Immature natural killer cell (primary cell): ENCODE measurements around the gene PDXP. TPM values are rescaled to one million over a fixed set of nuclear protein-coding genes. Genes with fewer than 3 reads are reported as not detected.

ENCODE experiments used
- DNase-seq, 3 donors: peaks; one replicate each; pipeline ENCODE4 v3.0.0; 2022; ENCODE audit warnings: mixed read lengths in 1 of 3
- H3K27ac Mint-ChIP-seq, 6 donors: one replicate each; pipeline ENCODE4 v1.8.0; 2020; ENCODE audit warnings: mixed read lengths in 6 of 6, mild to moderate bottlenecking in 5 of 6, inconsistent platforms in 4 of 6, moderate library complexity in 3 of 6
- H3K27me3 Mint-ChIP-seq, 3 donors: one replicate each; pipeline ENCODE4 v1.8.0; 2020 to 2021; ENCODE audit warnings: low read depth in 3 of 3, mild to moderate bottlenecking in 3 of 3, mixed read lengths in 3 of 3, moderate library complexity in 3 of 3, inconsistent platforms in 1 of 3
- H3K36me3 Mint-ChIP-seq, 3 donors: one replicate each; pipeline ENCODE4 v1.8.0; 2020; ENCODE audit warnings: mixed read lengths in 3 of 3, inconsistent platforms in 2 of 3, mild to moderate bottlenecking in 2 of 3
- H3K4me1 Mint-ChIP-seq, 2 donors: one replicate each; pipeline ENCODE4 v1.8.0; 2020; ENCODE audit warnings: inconsistent platforms in 2 of 2, mild to moderate bottlenecking in 2 of 2, mixed read lengths in 2 of 2, moderate library complexity in 1 of 2
- H3K4me3 Mint-ChIP-seq, 5 donors: one replicate each; pipeline ENCODE4 v1.8.0; 2020; ENCODE audit warnings: mild to moderate bottlenecking in 5 of 5, mixed read lengths in 5 of 5, inconsistent platforms in 3 of 5, moderate library complexity in 3 of 5
- H3K9me3 Mint-ChIP-seq, 6 donors: one replicate each; pipeline ENCODE4 v1.8.0; 2020; ENCODE audit warnings: mild to moderate bottlenecking in 6 of 6, mixed read lengths in 6 of 6, inconsistent platforms in 4 of 6, moderate library complexity in 3 of 6
- polyA plus RNA-seq, 3 donors: library from polyadenylated mRNA; unstranded; fragments of 300-500 nt; fragmentation: Illumina TruSeq; gene quantifications; one replicate each; pipeline ENCODE4 v1.2.3, GENCODE V29; 2021

Gene PDXP
- polyA plus RNA-seq, 3 donors from 2014 or later = 2.2 to 13.2 (median 7.7) TPM

GRCh38 chr22:37623075-37624016 lies 35.2 kb upstream of the PDXP start:
- peaks cover 45 to 46% of the 10 kb centered on the region in 2 donors for H3K4me1 Mint-ChIP-seq
- no peaks in the 10 kb centered on the region for H3K9me3 Mint-ChIP-seq

GRCh38 chr22:37624017-37624365 lies 34.5 kb upstream of the PDXP start:
- H3K4me1 Mint-ChIP-seq = peaks cover 52 to 53% of the 10 kb centered on the region in 2 donors
- no peaks in the 10 kb centered on the region for H3K9me3 Mint-ChIP-seq
- no peak overlapping the region for H3K4me3 Mint-ChIP-seq
- peak overlapping the region in 4 of 6 donors; percentile 80 to 95 (median 82) for H3K27ac Mint-ChIP-seq
- no peaks in the 10 kb centered on the region for H3K36me3 Mint-ChIP-seq
- H3K27me3 Mint-ChIP-seq = peaks cover 0 to 7% (median 2%) of the 10 kb centered on the region in 3 donors
- DNase-seq = no peak

More at GRCh38 chr22:37623075-37624016, 35.2 kb upstream of the PDXP start:
- Mint-ChIP-seq H3K27ac (peak overlapping the region; percentile 80 to 95 (median 88)), H3K27me3 (peaks cover 0 to 12% (median 2%) of the 10 kb centered on the region in 3 donors), H3K36me3 (no peaks in the 10 kb centered on the region), H3K4me3 (peak overlapping the region; percentile 49 to 73 (median 59))
- DNase-seq = peak; percentile 74 to 80 (median 76)

GRCh38 chr22:37624876-37625275 lies 33.6 kb upstream of the PDXP start:
- Mint-ChIP-seq H3K27ac (peak overlapping the region; percentile 69 to 96 (median 77)), H3K27me3 (peaks cover 0 to 7% (median 2%) of the 10 kb centered on the region in 3 donors), H3K9me3 (no peaks in the 10 kb centered on the region), H3K4me3 (peak overlapping the region in 1 of 5 donors; percentile 28), H3K4me1 (peaks cover 53 to 57% of the 10 kb centered on the region in 2 donors), H3K36me3 (no peaks in the 10 kb centered on the region)
- DNase-seq = no peak

- H3K4me1 Mint-ChIP-seq = peaks cover 53 to 57% of the 10 kb centered on the region in 2 donors
- peak overlapping the region in 4 of 6 donors; percentile 77 to 96 (median 85) for H3K27ac Mint-ChIP-seq
- H3K9me3 Mint-ChIP-seq = no peaks in the 10 kb centered on the region
- H3K27me3 Mint-ChIP-seq = peaks cover 0 to 7% (median 3%) of the 10 kb centered on the region in 3 donors
- no peak for DNase-seq
- no peaks in the 10 kb centered on the region for H3K36me3 Mint-ChIP-seq
- no peak overlapping the region for H3K4me3 Mint-ChIP-seq
Observed at GRCh38 chr22:37625737-37626136, 32.8 kb upstream of the PDXP start.

- Mint-ChIP-seq H3K9me3 (no peaks in the 10 kb centered on the region), H3K27me3 (peaks cover 0 to 7% (median 3%) of the 10 kb centered on the region in 3 donors), H3K4me3 (peak overlapping the region in 1 of 5 donors; percentile 77), H3K27ac (peak overlapping the region in 4 of 6 donors; percentile 34 to 96 (median 84)), H3K36me3 (no peaks in the 10 kb centered on the region), H3K4me1 (peaks cover 55 to 60% of the 10 kb centered on the region in 2 donors)
- no peak for DNase-seq
Observed at GRCh38 chr22:37626144-37626543, 32.4 kb upstream of the PDXP start.

GRCh38 chr22:37626556-37627075 lies 31.9 kb upstream of the PDXP start:
- Mint-ChIP-seq H3K27me3 (peaks cover under 1 to 7% (median 3%) of the 10 kb centered on the region in 3 donors), H3K4me3 (peak overlapping the region; percentile 57 to 77 (median 71)), H3K36me3 (no peaks in the 10 kb centered on the region), H3K27ac (peak overlapping the region; percentile 78 to 96 (median 91)), H3K4me1 (peaks cover 59 to 64% of the 10 kb centered on the region in 2 donors), H3K9me3 (no peaks in the 10 kb centered on the region)
- DNase-seq = no peak

GRCh38 chr22:37627121-37627520 lies 31.4 kb upstream of the PDXP start:
- DNase-seq = no peak

GRCh38 chr22:37627545-37627944 lies 31.0 kb upstream of the PDXP start:
- H3K4me3 Mint-ChIP-seq = peak overlapping the region; percentile 57 to 77 (median 71)
- peaks cover 69 to 73% of the 10 kb centered on the region in 2 donors for H3K4me1 Mint-ChIP-seq
- H3K9me3 Mint-ChIP-seq = no peaks in the 10 kb centered on the region
- DNase-seq = peak; percentile 53 to 59 (median 58)
- H3K27ac Mint-ChIP-seq = peak overlapping the region; percentile 78 to 96 (median 91)
- peaks cover 3 to 7% (median 3%) of the 10 kb centered on the region in 3 donors for H3K27me3 Mint-ChIP-seq
- H3K36me3 Mint-ChIP-seq = no peaks in the 10 kb centered on the region

More at GRCh38 chr22:37627121-37627520, 31.4 kb upstream of the PDXP start:
- peaks cover 3 to 7% (median 3%) of the 10 kb centered on the region in 3 donors for H3K27me3 Mint-ChIP-seq
- H3K9me3 Mint-ChIP-seq = no peaks in the 10 kb centered on the region
- H3K4me3 Mint-ChIP-seq = peak overlapping the region; percentile 57 to 77 (median 71)
- H3K36me3 Mint-ChIP-seq = no peaks in the 10 kb centered on the region
- H3K4me1 Mint-ChIP-seq = peaks cover 64 to 69% of the 10 kb centered on the region in 2 donors
- H3K27ac Mint-ChIP-seq = peak overlapping the region; percentile 78 to 96 (median 91)

- H3K27me3 Mint-ChIP-seq = peaks cover 3 to 6% (median 4%) of the 10 kb centered on the region in 3 donors
- peak overlapping the region; percentile 78 to 96 (median 91) for H3K27ac Mint-ChIP-seq
- H3K36me3 Mint-ChIP-seq = no peaks in the 10 kb centered on the region
- no peak for DNase-seq
- no peaks in the 10 kb centered on the region for H3K9me3 Mint-ChIP-seq
- peaks cover 71 to 75% of the 10 kb centered on the region in 2 donors for H3K4me1 Mint-ChIP-seq
- H3K4me3 Mint-ChIP-seq = no peak overlapping the region
Observed at GRCh38 chr22:37628830-37629229, 29.7 kb upstream of the PDXP start.

- H3K27me3 Mint-ChIP-seq = peaks cover 3 to 6% (median 3%) of the 10 kb centered on the region in 3 donors
- H3K36me3 Mint-ChIP-seq = no peaks in the 10 kb centered on the region
- DNase-seq = no peak
- no peaks in the 10 kb centered on the region for H3K9me3 Mint-ChIP-seq
- no peak overlapping the region for H3K4me3 Mint-ChIP-seq
- peaks cover 76 to 78% of the 10 kb centered on the region in 2 donors for H3K4me1 Mint-ChIP-seq
- peak overlapping the region in 3 of 6 donors; percentile 10 to 96 (median 56) for H3K27ac Mint-ChIP-seq
Observed at GRCh38 chr22:37629928-37630327, 28.6 kb upstream of the PDXP start.

- Mint-ChIP-seq H3K27me3 (peaks cover 3 to 6% (median 3%) of the 10 kb centered on the region in 3 donors), H3K4me3 (peak overlapping the region; percentile 42 to 86 (median 80)), H3K4me1 (peaks cover 78 to 81% of the 10 kb centered on the region in 2 donors), H3K36me3 (no peaks in the 10 kb centered on the region), H3K9me3 (no peaks in the 10 kb centered on the region), H3K27ac (peak overlapping the region; percentile 92 to 98 (median 94))
- no peak for DNase-seq
Observed at GRCh38 chr22:37630839-37631435, 27.6 kb upstream of the PDXP start.

GRCh38 chr22:37631448-37632173 lies 26.9 kb upstream of the PDXP start:
- peak overlapping the region; percentile 92 to 98 (median 94) for H3K27ac Mint-ChIP-seq
- no peaks in the 10 kb centered on the region for H3K9me3 Mint-ChIP-seq
- DNase-seq = peak; percentile 60 to 77 (median 64)
- H3K4me1 Mint-ChIP-seq = peaks cover 78 to 84% of the 10 kb centered on the region in 2 donors
- H3K36me3 Mint-ChIP-seq = no peaks in the 10 kb centered on the region
- peaks cover 3 to 6% (median 4%) of the 10 kb centered on the region in 3 donors for H3K27me3 Mint-ChIP-seq
- H3K4me3 Mint-ChIP-seq = peak overlapping the region; percentile 73 to 86 (median 80)
